H1 (cell line): ENCODE measurements around the gene SEMA7A. TPM values are rescaled to one million over a fixed set of nuclear protein-coding genes. Genes with fewer than 3 reads are reported as not detected.

Source experiments
- CTCF ChIA-PET: fragments of 300-600 bp; sonication (Branson Sonifier 250); formaldehyde crosslinking; loops from one replicate; lab custom pipeline; 2021; ENCODE audit not compliant: partially characterized antibody; lab: Charles Lee
- POLR2A ChIA-PET: fragments of 300-600 bp; sonication (Branson Sonifier 250); formaldehyde crosslinking; loops from one replicate; lab custom pipeline; 2021; ENCODE audit warnings: inconsistent platforms; ENCODE audit not compliant: partially characterized antibody; lab: Charles Lee
- DNase-seq, 2 experiments: peaks; one replicate each; pipeline versions ENCODE4 v3.0.0 to v3.0.0-alpha.2; 2010 to 2022; ENCODE audit warnings: low spot score in 2 of 2, low read depth in 1 of 2, mixed read lengths in 1 of 2
- FAIRE-seq: peaks from 2 replicates; lab custom pipeline; 2011; peaks lifted over from hg19 to GRCh38; lab: Jason Lieb, UNC
- H2AFZ ChIP-seq: 2 replicates; pipeline ENCODE4 v1.8.1; 2012; ENCODE audit warnings: low read length, inconsistent platforms
- H2AK5ac ChIP-seq: 2 replicates; pipeline ENCODE4 v1.6.1; 2013; ENCODE audit warnings: low read depth, low read length
- H2BK120ac ChIP-seq: replicated peaks from 2 replicates; pipeline ENCODE3; 2013; ENCODE audit warnings: low read depth, low read length, inconsistent platforms
- H2BK12ac ChIP-seq: 2 replicates; pipeline ENCODE4 v1.6.1; 2013; ENCODE audit warnings: low read depth, low read length
- H2BK15ac ChIP-seq: 2 replicates; pipeline ENCODE4 v1.6.1; 2013; ENCODE audit warnings: low read length
- H2BK20ac ChIP-seq: 2 replicates; pipeline ENCODE4 v1.6.1; 2013; ENCODE audit warnings: low read length
- H2BK5ac ChIP-seq: 2 replicates; pipeline ENCODE4 v1.6.1; 2013; ENCODE audit warnings: low read depth, low read length
- H3K14ac ChIP-seq: 2 replicates; pipeline ENCODE4 v1.6.1; 2013; ENCODE audit warnings: inconsistent platforms; ENCODE audit not compliant: insufficient read length
- H3K18ac ChIP-seq: 2 replicates; pipeline ENCODE4 v1.6.1; 2013; ENCODE audit warnings: low read length; ENCODE audit errors: extremely low read depth
- H3K23ac ChIP-seq: 2 replicates; pipeline ENCODE4 v1.6.1; 2013; ENCODE audit warnings: inconsistent platforms; ENCODE audit not compliant: insufficient read length
- H3K23me2 ChIP-seq: 2 replicates; pipeline ENCODE4 v1.6.1; 2013; ENCODE audit warnings: low read depth, low read length
- H3K27ac ChIP-seq: 2 replicates; pipeline ENCODE4 v1.6.1; 2011; ENCODE audit warnings: low read depth, low read length, inconsistent platforms
- H3K27me3 ChIP-seq, 4 experiments: replicated peaks in 1 of 4; 1 replicate in 1 of 4; 2 replicates in 3 of 4; pipeline versions ENCODE4 v1.6.1 to v1.8.1; 2011 to 2013; ENCODE audit warnings: low read length in 3 of 4, mild to moderate bottlenecking in 3 of 4, inconsistent platforms in 2 of 4, mixed read lengths in 2 of 4, moderate library complexity in 1 of 4; ENCODE audit not compliant: control insufficient read depth in 3 of 4, insufficient read depth in 3 of 4; ENCODE audit errors: extremely low read depth in 1 of 4
- H3K36me3 ChIP-seq, 4 experiments: 2 replicates each; pipeline versions ENCODE4 v1.6.1 to v1.8.1; 2011 to 2013; ENCODE audit warnings: mild to moderate bottlenecking in 4 of 4, low read length in 3 of 4, moderate library complexity in 2 of 4, control low read depth in 1 of 4, inconsistent platforms in 1 of 4; ENCODE audit not compliant: insufficient read depth in 4 of 4, control insufficient read depth in 2 of 4
- H3K4ac ChIP-seq: replicated peaks from 2 replicates; pipeline ENCODE3; 2013; ENCODE audit warnings: low read length, low read depth, mixed read lengths, inconsistent platforms; ENCODE audit not compliant: insufficient read length
- H3K4me1 ChIP-seq, 4 experiments: replicated peaks in 1 of 4; 1 replicate in 1 of 4; 2 replicates in 3 of 4; pipeline versions ENCODE4 v1.6.1 to v1.8.1; 2011 to 2013; ENCODE audit warnings: low read length in 3 of 4, inconsistent platforms in 2 of 4, mixed read lengths in 1 of 4; ENCODE audit not compliant: insufficient read depth in 4 of 4, control insufficient read depth in 3 of 4
- H3K4me2 ChIP-seq, 2 experiments: 2 replicates each; pipeline versions ENCODE4 v1.6.1 to v1.8.1; 2011 to 2013; ENCODE audit warnings: low read depth in 2 of 2, low read length in 2 of 2, control low read depth in 1 of 2, inconsistent platforms in 1 of 2, mild to moderate bottlenecking in 1 of 2; ENCODE audit not compliant: insufficient read depth in 1 of 2
- H3K4me3 ChIP-seq, 4 experiments: fragments of 200-600, 300-600 bp in 1 of 4; sonication (generic), shearing (Covaris generic), sonication (Bioruptor Twin) in 1 of 4; 2 replicates each; pipeline versions ENCODE4 v1.5.1 to v1.8.1; 2011 to 2016; ENCODE audit warnings: low read length in 4 of 4, low read depth in 3 of 4, control low read depth in 2 of 4, inconsistent platforms in 2 of 4, mild to moderate bottlenecking in 2 of 4, mixed read lengths in 1 of 4, moderate library complexity in 1 of 4; ENCODE audit not compliant: insufficient read depth in 2 of 4; ENCODE audit errors: extremely low read depth in 1 of 4
- H3K56ac ChIP-seq: replicated peaks from 2 replicates; pipeline ENCODE3; 2013; ENCODE audit warnings: low read depth, mild to moderate bottlenecking, mixed read lengths, low read length, inconsistent platforms; ENCODE audit not compliant: insufficient read length
- H3K79me1 ChIP-seq: 2 replicates; pipeline ENCODE4 v1.6.1; 2013; ENCODE audit warnings: low read depth, low read length, control low read depth
- H3K79me2 ChIP-seq, 2 experiments: 2 replicates each; pipeline versions ENCODE4 v1.6.1 to v1.8.1; 2012 to 2013; ENCODE audit warnings: low read length in 2 of 2, mild to moderate bottlenecking in 2 of 2, inconsistent platforms in 1 of 2; ENCODE audit not compliant: insufficient read depth in 2 of 2, control insufficient read depth in 1 of 2
- H3K9ac ChIP-seq, 4 experiments: replicated peaks in 1 of 4; 1 replicate in 1 of 4; 2 replicates in 3 of 4; pipeline versions ENCODE4 v1.6.1 to v1.8.1; 2011 to 2013; ENCODE audit warnings: low read depth in 3 of 4, low read length in 3 of 4, control low read depth in 2 of 4, mild to moderate bottlenecking in 2 of 4, moderate library complexity in 2 of 4, inconsistent platforms in 1 of 4; ENCODE audit errors: extremely low read depth in 1 of 4
- H3K9me3 ChIP-seq, 2 experiments: 2 replicates each; pipeline versions ENCODE4 v1.6.1 to v1.8.1; 2012 to 2013; ENCODE audit warnings: mild to moderate bottlenecking in 2 of 2, moderate library complexity in 2 of 2, control low read depth in 1 of 2, inconsistent platforms in 1 of 2, low read depth in 1 of 2, low read length in 1 of 2, mixed read lengths in 1 of 2; ENCODE audit not compliant: insufficient read depth in 2 of 2
- H4K20me1 ChIP-seq, 2 experiments: replicated peaks in 1 of 2; 2 replicates each; pipeline versions ENCODE3 to v1.8.1; 2011 to 2013; ENCODE audit warnings: inconsistent platforms in 2 of 2, low read length in 2 of 2, mild to moderate bottlenecking in 1 of 2; ENCODE audit not compliant: insufficient read depth in 2 of 2, control insufficient read depth in 1 of 2
- H4K5ac ChIP-seq: 2 replicates; pipeline ENCODE4 v1.6.1; 2013; ENCODE audit warnings: low read length, low read depth, mixed read lengths, inconsistent platforms; ENCODE audit not compliant: insufficient read length
- H4K8ac ChIP-seq: 2 replicates; pipeline ENCODE4 v1.8.0; 2013; ENCODE audit warnings: mild to moderate bottlenecking, moderate library complexity, low read length, inconsistent platforms; ENCODE audit not compliant: insufficient read depth; ENCODE audit errors: extremely low read depth
- H4K91ac ChIP-seq: replicated peaks from 2 replicates; pipeline ENCODE3; 2013; ENCODE audit warnings: low read length, mixed read lengths, inconsistent platforms; ENCODE audit not compliant: insufficient read length
- ATF3 ChIP-seq: IDR thresholded peaks from 2 replicates; pipeline ENCODE4 v1.6.1; 2011; ENCODE audit warnings: low read depth, mild to moderate bottlenecking, low read length; ENCODE audit not compliant: insufficient read depth
- CHD1 ChIP-seq: IDR thresholded peaks from 2 replicates; pipeline ENCODE4 v1.6.1; 2012; ENCODE audit warnings: low read depth, low read length, improper control_type of control experiment
- EZH2 ChIP-seq: fragments of 200-600 bp; sonication (generic); IDR thresholded peaks from 2 replicates; pipeline ENCODE4 v1.7.1; 2012; ENCODE audit warnings: low read depth, mild to moderate bottlenecking, moderate library complexity, low read length, inconsistent platforms; ENCODE audit not compliant: severe bottlenecking
- PHF8 ChIP-seq: fragments of 200-600 bp; sonication (generic); conservative IDR thresholded peaks from 2 replicates; pipeline ENCODE4 v1.7.1; 2012; ENCODE audit warnings: low read depth, mild to moderate bottlenecking, inconsistent platforms, low read length, moderate library complexity
- RFX5 ChIP-seq: IDR thresholded peaks from 2 replicates; pipeline ENCODE4 v1.6.1; 2011; ENCODE audit warnings: low read depth, low read length, improper control_type of control experiment, borderline replicate concordance
- SIRT6 ChIP-seq: IDR thresholded peaks from one replicate; pipeline ENCODE4 v1.7.1; 2012; ENCODE audit warnings: low read length, inconsistent platforms
- WGBS, 2 experiments: shearing (Covaris generic) in 1 of 2; methylation state at CpG; one replicate each; pipeline versions ENCODE4 v1.1.6 to v1.1.7; 2013 to 2015; ENCODE audit warnings: low lambda C conversion rate in 2 of 2, mixed read lengths in 2 of 2, inconsistent platforms in 1 of 2, low coverage in 1 of 2, missing lambda C conversion rate in 1 of 2; ENCODE audit not compliant: insufficient replicate concordance in 2 of 2, insufficient coverage in 1 of 2, insufficient read length in 1 of 2; ENCODE audit errors: extremely low coverage in 1 of 2, missing lambda C conversion rate in 1 of 2; 5-methylcytosine and 5-hydroxymethylcytosine counted together
- polyA plus RNA-seq, 7 experiments: library from polyadenylated mRNA; depleted of rRNA in 3 of 7; stranded (reverse) in 5 of 7; unstranded in 2 of 7; fragments of >200 nt in 5 of 7; fragments of 200-250 nt in 2 of 7; gene quantifications; 1 replicate in 5 of 7; 2 replicates in 1 of 7; 4 replicates in 1 of 7; pipeline versions ENCODE4 v1.2.1 to v1.2.3, GENCODE V29; 2011 to 2013; ENCODE audit warnings: missing spikeins in 2 of 7, mixed read lengths in 2 of 7
- total RNA-seq: library from RNA; stranded (reverse); fragmentation: NEBNext Ultra II Directional; extraction: Animal tissue kit (Norgen Biotek cat#: 25700); gene quantifications from 2 replicates; pipeline ENCODE4 v1.2.1, GENCODE V29; 2021

The SEMA7A gene
- total and polyA plus RNA-seq, 2 of the 8 experiments (the other 6 are each of a cell fraction or from before 2014, with no cell fraction given): 10.7 to 15.0 TPM

GRCh38 chr15:74415966-74416916 is 17.5 kb downstream of the SEMA7A start:
- Histone ChIP-seq H4K8ac (no peak overlapping the region), H3K27ac (no peak overlapping the region), H3K18ac (no peak overlapping the region), H2BK15ac (no peak overlapping the region), H2AK5ac (no peak overlapping the region)
- FAIRE-seq: no peak
- TF ChIP-seq ATF3 (no peak), RFX5 (no peak), SIRT6 (no peak), PHF8 (no peak), EZH2 (no peak), CHD1 (no peak)
- TF ChIP-seq, all 59 proteins: peak for 0
- no peak overlapping the region for H3K14ac ChIP-seq
- no peak overlapping the region for H3K4ac ChIP-seq
- WGBS, 2 experiments: 92% methylated on average over 19 of the region's 19 CpGs; no CpG with 5 or more reads in 1 of the 2 experiments
- no peak overlapping the region for H3K9ac ChIP-seq
- no peak overlapping the region for H2BK120ac ChIP-seq
- H3K27me3 ChIP-seq: no peaks in the 10 kb centered on the region
- no peak overlapping the region for H3K23ac ChIP-seq
- DNase-seq: no peak
- POLR2A ChIA-PET: no interaction called here
- CTCF ChIA-PET: interaction anchor here (1.3 to 41.3 kb wide), 3 partner anchors 11 to 37 kb away, joined by 3 to 1311 read pairs (median 4); partner anchors contain the start of gene CYP11A1
- no peak overlapping the region for H4K5ac ChIP-seq
- H3K79me2 ChIP-seq: 0 out of 4 replicates have a peak, but pooled peaks cover 0 to 6% of the 10 kb centered on the region in 2 experiments
- no peak overlapping the region for H3K4me2 ChIP-seq
- peaks cover 4 to 9% of the 10 kb centered on the region in 2 experiments for H4K20me1 ChIP-seq
- no peak overlapping the region for H2BK12ac ChIP-seq
- no peak overlapping the region for H2AFZ ChIP-seq
- peaks cover 0 to 7% (median under 1%) of the 10 kb centered on the region in 4 experiments; a peak in 3 of 8 replicates for H3K36me3 ChIP-seq
- no peak overlapping the region for H2BK20ac ChIP-seq
- H4K91ac ChIP-seq: no peak overlapping the region
- H3K4me3 ChIP-seq: no peak overlapping the region
- H2BK5ac ChIP-seq: peak overlapping the region; percentile 60; the same call in 1 of the 2 replicates
- H3K9me3 ChIP-seq: no peaks in the 10 kb centered on the region
- peaks cover 3% of the 10 kb centered on the region; the same call in 1 of the 2 replicates for H3K23me2 ChIP-seq
- peaks cover 9% of the 10 kb centered on the region; the same call in 1 of the 2 replicates for H3K79me1 ChIP-seq
- peaks cover 0 to 7% (median 2%) of the 10 kb centered on the region in 4 experiments; a peak in 5 of 7 replicates for H3K4me1 ChIP-seq
- no peak overlapping the region for H3K56ac ChIP-seq
